Measurements from ENCODE around the gene SLC1A5.
"Not testable (repeated sequence)": the region's sequence is repeated elsewhere in the genome, so short reads cannot be mapped to it uniquely, and the experiment has no call there.

Gene SLC1A5

GRCh38 chr19:46764817-46765291, 23.5 kb downstream of the SLC1A5 start:
- H3K4me3 ChIP-seq (ENCODE audit: low read length), result no peak overlapping the region
- TF ChIP-seq, protein P1, sequence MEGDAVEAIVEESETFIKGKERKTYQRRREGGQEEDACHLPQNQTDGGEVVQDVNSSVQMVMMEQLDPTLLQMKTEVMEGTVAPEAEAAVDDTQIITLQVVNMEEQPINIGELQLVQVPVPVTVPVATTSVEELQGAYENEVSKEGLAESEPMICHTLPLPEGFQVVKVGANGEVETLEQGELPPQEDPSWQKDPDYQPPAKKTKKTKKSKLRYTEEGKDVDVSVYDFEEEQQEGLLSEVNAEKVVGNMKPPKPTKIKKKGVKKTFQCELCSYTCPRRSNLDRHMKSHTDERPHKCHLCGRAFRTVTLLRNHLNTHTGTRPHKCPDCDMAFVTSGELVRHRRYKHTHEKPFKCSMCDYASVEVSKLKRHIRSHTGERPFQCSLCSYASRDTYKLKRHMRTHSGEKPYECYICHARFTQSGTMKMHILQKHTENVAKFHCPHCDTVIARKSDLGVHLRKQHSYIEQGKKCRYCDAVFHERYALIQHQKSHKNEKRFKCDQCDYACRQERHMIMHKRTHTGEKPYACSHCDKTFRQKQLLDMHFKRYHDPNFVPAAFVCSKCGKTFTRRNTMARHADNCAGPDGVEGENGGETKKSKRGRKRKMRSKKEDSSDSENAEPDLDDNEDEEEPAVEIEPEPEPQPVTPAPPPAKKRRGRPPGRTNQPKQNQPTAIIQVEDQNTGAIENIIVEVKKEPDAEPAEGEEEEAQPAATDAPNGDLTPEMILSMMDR (IDR thresholded peaks at IDR 0.05; ENCODE audit: insufficient read depth, low read depth, low read length, missing control alignments), result no peak
- no peak for DNase-seq (ENCODE audit: low read depth)

DNA sequence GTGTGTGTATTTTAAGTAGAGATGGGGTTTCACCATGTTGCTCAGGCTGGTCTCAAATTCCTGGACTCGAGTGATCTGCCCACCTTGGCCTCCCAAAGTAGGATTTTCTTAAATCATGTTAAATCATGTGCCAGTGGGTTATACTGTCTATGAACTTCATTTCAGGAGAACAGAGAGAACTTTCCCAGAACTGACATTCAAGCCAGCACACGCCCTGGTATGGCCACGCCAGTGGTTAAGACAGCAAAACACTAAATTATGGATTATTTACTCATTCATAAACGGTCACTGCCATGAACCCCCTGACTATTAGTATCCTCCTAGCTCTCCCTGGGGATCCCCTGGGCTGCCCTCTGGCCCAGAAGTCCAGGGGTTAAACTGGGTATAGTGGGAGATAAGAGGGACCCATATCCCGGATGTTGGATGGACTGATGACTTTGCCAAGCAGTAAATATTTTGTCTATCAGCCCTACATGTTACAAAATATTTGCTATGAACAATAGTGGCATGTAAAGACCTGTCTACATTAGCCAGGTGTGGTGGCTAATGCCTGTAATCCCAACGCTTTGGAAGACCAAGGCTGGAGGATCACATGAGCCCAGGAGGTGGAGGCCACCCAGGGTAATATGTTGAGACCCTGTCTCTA, 26.0 kb downstream of the SLC1A5 start:
- TF ChIP-seq, protein P1 (IDR thresholded peaks at IDR 0.05; ENCODE audit: insufficient read depth, low read depth, low read length, missing control alignments), result no peak
- peak; percentile 92 for DNase-seq (ENCODE audit: low read depth)
- peak overlapping the region; percentile 21 for H3K4me3 ChIP-seq (ENCODE audit: low read length)

GRCh38 chr19:46761418-46761831, 27.0 kb downstream of the SLC1A5 start:
- TF ChIP-seq, protein P1 (IDR thresholded peaks at IDR 0.05; ENCODE audit: insufficient read depth, low read depth, low read length, missing control alignments), result no peak
- H3K4me3 ChIP-seq (ENCODE audit: low read length), result no peak overlapping the region
- no peak for DNase-seq (ENCODE audit: low read depth)

DNA sequence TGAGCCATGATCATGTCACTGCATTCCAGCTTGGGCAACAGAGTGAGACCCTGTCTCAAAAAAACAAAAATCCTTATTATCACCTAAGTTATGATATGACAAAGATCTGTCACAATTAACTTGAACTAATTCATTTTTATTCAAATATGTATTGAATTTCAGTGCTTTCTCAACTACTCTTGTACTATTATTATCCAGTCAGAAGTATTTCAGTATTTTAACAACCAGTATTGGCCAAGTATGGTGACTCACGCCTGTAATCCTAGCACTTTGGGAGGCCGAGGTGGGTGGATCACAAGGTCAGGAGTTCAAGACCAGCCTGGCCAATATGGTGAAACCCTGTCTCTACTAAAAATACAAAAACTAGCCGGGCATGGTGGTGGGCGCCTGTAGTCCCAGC, 27.5 kb downstream of the SLC1A5 start:
- not testable (repeated sequence) for DNase-seq (ENCODE audit: low read depth)

GRCh38 chr19:46760363-46760762, 28.0 kb downstream of the SLC1A5 start:
- TF ChIP-seq, protein P1 (IDR thresholded peaks at IDR 0.05; ENCODE audit: insufficient read depth, low read depth, low read length, missing control alignments), result no peak
- no peak for DNase-seq (ENCODE audit: low read depth)
- no peak overlapping the region for H3K4me3 ChIP-seq (ENCODE audit: low read length)

More for the DNA sequence above, 27.5 kb downstream of the SLC1A5 start:
- H3K4me3 ChIP-seq (ENCODE audit: low read length), result not testable (repeated sequence)

DNA sequence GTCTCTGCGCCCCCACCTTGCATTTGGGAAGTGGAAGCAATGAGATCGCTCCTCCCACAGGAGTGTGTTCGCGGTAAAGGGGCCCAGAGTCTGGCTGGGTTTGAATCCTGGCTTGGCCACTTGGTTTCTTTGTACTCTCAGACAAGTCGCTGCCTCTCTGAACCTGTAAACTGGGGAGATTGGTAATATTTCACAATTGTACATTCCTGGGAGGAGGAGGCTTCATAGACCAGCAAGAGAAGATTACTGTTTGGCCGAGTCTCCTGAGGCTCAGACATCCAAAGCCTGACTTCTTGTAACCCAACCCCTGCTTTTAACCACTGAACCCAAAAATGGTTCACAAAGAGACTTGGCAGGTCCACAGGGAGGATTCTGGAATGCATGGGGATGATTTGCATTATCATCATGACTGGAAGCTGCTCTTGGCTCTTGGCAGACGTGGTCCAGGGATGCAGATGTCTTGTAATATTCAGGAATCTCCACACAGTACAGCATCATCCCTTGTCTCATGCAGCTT, 28.5 kb downstream of the SLC1A5 start:
- DNase-seq (ENCODE audit: low read depth), result peak; percentile 74

GRCh38 chr19:46759206-46759605, 29.2 kb downstream of the SLC1A5 start:
- no peak overlapping the region for H3K4me3 ChIP-seq (ENCODE audit: low read length)
- TF ChIP-seq, protein P1 (IDR thresholded peaks at IDR 0.05; ENCODE audit: insufficient read depth, low read depth, low read length, missing control alignments), result no peak
- DNase-seq (ENCODE audit: low read depth), result no peak

More for the DNA sequence above, 28.5 kb downstream of the SLC1A5 start:
- TF ChIP-seq, protein P1 (IDR thresholded peaks at IDR 0.05; ENCODE audit: insufficient read depth, low read depth, low read length, missing control alignments), result no peak
- no peak overlapping the region for H3K4me3 ChIP-seq (ENCODE audit: low read length)

Measured in epithelial cell of esophagus (primary cell).